Neural crest cell (in vitro differentiated cells): ENCODE data around the gene BACH2. TPM values are rescaled to one million over a fixed set of nuclear protein-coding genes. Genes with fewer than 3 reads are reported as not detected.

ENCODE experiments used
- DNase-seq: peaks from one replicate; pipeline ENCODE4 v3.0.0; 2021; ENCODE audit warnings: low read depth, mixed read lengths, low spot score
- H3K27ac Mint-ChIP-seq: one replicate; pipeline ENCODE4 v1.8.0; 2021; ENCODE audit warnings: mild to moderate bottlenecking, mixed read lengths; ENCODE audit not compliant: unreplicated experiment
- H3K27me3 Mint-ChIP-seq: 2 replicates; pipeline ENCODE4 v1.8.0; 2021; ENCODE audit warnings: low read depth, mild to moderate bottlenecking, mixed read lengths
- H3K36me3 Mint-ChIP-seq: 2 replicates; pipeline ENCODE4 v1.8.0; 2021; ENCODE audit warnings: low read depth, mild to moderate bottlenecking, mixed read lengths
- H3K4me1 Mint-ChIP-seq: 2 replicates; pipeline ENCODE4 v1.8.0; 2021; ENCODE audit warnings: mixed read lengths
- H3K4me3 Mint-ChIP-seq: one replicate; pipeline ENCODE4 v1.8.0; 2021; ENCODE audit warnings: mild to moderate bottlenecking, mixed read lengths
- H3K9me3 Mint-ChIP-seq: 2 replicates; pipeline ENCODE4 v1.8.0; 2021; ENCODE audit warnings: mixed read lengths
- CTCF ChIP-seq: fragments of 200-600 bp; sonication (generic); conservative IDR thresholded peaks from 2 replicates; pipeline ENCODE4 v1.5.0; 2021; ENCODE audit warnings: antibody characterized with exemption, mild to moderate bottlenecking
- total RNA-seq: library from RNA; stranded (reverse); gene quantifications from 2 replicates; pipeline ENCODE4 v1.2.1, GENCODE V29; 2021

The BACH2 gene
- total RNA-seq, 1 donor from 2014 or later = 13.1 TPM

- Mint-ChIP-seq H3K4me3 (no peak overlapping the region), H3K4me1 (peaks cover 16% of the 10 kb centered on the region), H3K27me3 (no peaks in the 10 kb centered on the region), H3K27ac (no peak overlapping the region), H3K9me3 (peaks cover 5% of the 10 kb centered on the region), H3K36me3 (peaks cover 10% of the 10 kb centered on the region)
- peak; percentile 39 for DNase-seq
- no peak for TF ChIP-seq CTCF
Measured at GRCh38 chr6:90219209-90219985, 77.2 kb downstream of the BACH2 start.

GRCh38 chr6:90218959-90219208 lies 77.8 kb downstream of the BACH2 start:
- Mint-ChIP-seq H3K4me1 (peaks cover 15% of the 10 kb centered on the region), H3K36me3 (peaks cover 9% of the 10 kb centered on the region), H3K27me3 (no peaks in the 10 kb centered on the region), H3K9me3 (peaks cover 5% of the 10 kb centered on the region), H3K4me3 (no peak overlapping the region), H3K27ac (no peak overlapping the region)
- no peak for TF ChIP-seq CTCF
- DNase-seq = no peak

DNA sequence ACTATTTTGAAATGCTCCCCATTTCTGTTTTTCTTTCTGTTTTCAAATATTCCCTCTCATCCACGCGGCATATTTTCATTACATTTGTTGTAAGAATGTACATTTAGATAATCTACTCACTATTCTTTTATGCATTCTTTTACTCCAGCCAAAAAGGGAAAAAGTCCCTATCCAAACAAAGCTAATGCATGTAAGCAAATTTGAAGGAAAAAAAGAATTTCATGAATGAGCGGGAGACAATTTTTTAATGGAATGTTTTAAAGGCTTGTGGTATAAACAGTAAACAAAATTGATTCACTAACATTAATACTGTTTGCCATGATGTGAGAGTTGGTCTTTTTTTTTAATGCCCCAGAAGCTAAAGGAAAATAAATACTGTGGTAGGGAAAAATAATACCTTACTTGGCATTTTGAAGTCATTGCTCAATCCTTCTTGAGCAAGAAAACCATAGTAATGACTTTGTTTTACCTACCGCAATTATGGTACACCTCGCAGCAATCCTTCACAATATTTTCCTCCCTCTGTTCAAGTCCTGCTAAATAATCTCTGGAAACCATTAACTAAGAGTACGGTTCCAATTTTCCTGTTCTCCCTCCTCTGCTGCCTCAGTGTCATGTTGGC lies 79.0 kb downstream of the BACH2 start:
- TF ChIP-seq CTCF = no peak
- peaks cover 2% of the 10 kb centered on the region for H3K9me3 Mint-ChIP-seq
- H3K36me3 Mint-ChIP-seq = peaks cover 4% of the 10 kb centered on the region
- H3K27me3 Mint-ChIP-seq = no peaks in the 10 kb centered on the region
- no peak for DNase-seq
- no peak overlapping the region for H3K27ac Mint-ChIP-seq
- H3K4me1 Mint-ChIP-seq = peaks cover 24% of the 10 kb centered on the region
- no peak overlapping the region for H3K4me3 Mint-ChIP-seq

DNA sequence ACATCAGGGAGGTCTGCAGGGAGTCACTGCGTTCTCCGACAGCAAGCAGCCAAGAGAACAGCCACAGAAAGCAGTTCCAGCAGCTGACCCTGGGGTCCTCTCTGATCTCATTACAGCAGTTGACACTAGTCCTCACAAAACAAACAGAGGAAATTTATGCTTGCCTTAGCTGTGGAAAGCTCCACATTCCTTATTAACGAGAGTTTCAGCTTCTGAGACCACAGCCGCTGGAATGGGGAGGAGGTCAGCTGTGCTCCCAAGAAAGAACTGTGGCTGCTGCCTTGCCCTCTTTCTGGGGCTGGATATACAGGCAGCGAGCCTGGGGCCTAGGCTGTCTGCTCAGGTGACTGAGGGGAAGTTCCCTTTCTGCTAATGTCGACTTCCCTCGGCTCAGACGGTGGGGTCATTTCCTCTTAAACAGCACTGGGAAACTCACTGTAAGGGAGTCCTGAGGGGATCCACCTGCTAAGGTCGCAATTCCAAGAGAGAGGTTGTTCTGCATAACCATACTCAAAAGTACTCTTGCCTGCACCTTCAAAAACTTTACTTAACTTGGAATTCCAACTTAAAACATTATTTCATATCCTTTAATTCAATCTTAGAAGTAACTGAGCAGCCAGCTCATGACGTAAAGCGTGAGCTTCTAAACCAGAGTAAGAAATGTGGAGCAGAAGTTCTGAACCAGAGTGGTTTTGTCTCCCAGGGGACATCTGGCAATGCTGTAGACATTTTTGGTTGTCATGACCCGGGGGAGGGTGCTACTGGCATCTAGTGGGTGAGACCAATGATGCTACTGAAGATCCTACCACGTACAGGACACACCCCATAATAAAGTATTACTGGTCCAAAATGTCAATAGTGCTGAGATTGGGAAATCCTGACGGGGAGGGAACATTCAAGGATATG lies 80.3 kb downstream of the BACH2 start:
- H3K27me3 Mint-ChIP-seq = no peaks in the 10 kb centered on the region
- no peaks in the 10 kb centered on the region for H3K36me3 Mint-ChIP-seq
- no peak for TF ChIP-seq CTCF
- peak overlapping the region; percentile 88 for H3K27ac Mint-ChIP-seq
- H3K9me3 Mint-ChIP-seq = no peaks in the 10 kb centered on the region
- peaks cover 23% of the 10 kb centered on the region for H3K4me1 Mint-ChIP-seq
- DNase-seq = no peak
- H3K4me3 Mint-ChIP-seq = no peak overlapping the region

DNA sequence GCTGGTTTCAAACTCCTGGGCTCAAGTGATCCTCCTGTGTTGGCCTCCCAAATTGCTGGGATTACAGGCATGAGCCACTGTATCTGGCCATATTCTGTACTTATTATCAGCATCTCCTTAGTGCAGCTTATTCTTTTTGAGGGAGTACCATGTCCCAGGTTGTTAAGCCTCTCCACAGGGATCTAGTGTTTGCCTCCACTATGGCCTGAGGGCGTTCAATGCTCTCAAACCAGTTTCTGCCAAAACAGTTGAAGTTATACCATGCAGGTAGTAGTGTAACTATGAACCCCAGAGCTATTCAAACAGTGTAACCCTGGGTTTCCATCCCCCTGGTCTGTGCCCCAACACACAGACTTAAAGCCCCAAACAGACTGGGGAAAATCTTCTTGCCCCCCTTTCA lies 81.7 kb downstream of the BACH2 start:
- no peaks in the 10 kb centered on the region for H3K9me3 Mint-ChIP-seq
- H3K4me3 Mint-ChIP-seq = peak overlapping the region; percentile 16
- H3K36me3 Mint-ChIP-seq = no peaks in the 10 kb centered on the region
- peaks cover 26% of the 10 kb centered on the region for H3K4me1 Mint-ChIP-seq
- DNase-seq = no peak
- no peaks in the 10 kb centered on the region for H3K27me3 Mint-ChIP-seq
- TF ChIP-seq CTCF = no peak
- no peak overlapping the region for H3K27ac Mint-ChIP-seq
